HEK293 (cell line): ENCODE results near the gene PTPN4.

Experiments used
- CTCF ChIA-PET: fragments of 350-600 bp; formaldehyde crosslinking; extraction: SDS; loops from one replicate; lab custom pipeline; 2021; ENCODE audit warnings: antibody characterized with exemption; lab: Yijun Ruan, JAX
- POLR2A ChIA-PET: fragments of 300-600 bp; formaldehyde crosslinking; extraction: SDS; loops from one replicate; lab custom pipeline; 2020; ENCODE audit warnings: antibody characterized with exemption, inconsistent platforms; lab: Yijun Ruan, JAX
- H3K27ac ChIP-seq: fragments of 200-500 bp; sonication (Bioruptor generic); 2 replicates; pipeline ENCODE4 v1.5.1; 2014; ENCODE audit warnings: low read depth, low read length, control low read depth, inconsistent platforms; ENCODE audit errors: extremely low read depth
- H3K36me3 ChIP-seq, 2 experiments: fragments of 200-500 bp in 1 of 2; sonication (Bioruptor generic) in 1 of 2; 1 replicate in 1 of 2; 2 replicates in 1 of 2; pipeline ENCODE4 v1.5.1; 2014 to 2017; ENCODE audit warnings: inconsistent platforms in 2 of 2, low read length in 2 of 2; ENCODE audit not compliant: control insufficient read depth in 2 of 2, insufficient read depth in 1 of 2
- H3K4me1 ChIP-seq: fragments of 200-500 bp; sonication (Bioruptor generic); 2 replicates; pipeline ENCODE4 v1.5.1; 2014; ENCODE audit warnings: mild to moderate bottlenecking, low read length, inconsistent platforms; ENCODE audit not compliant: control insufficient read depth, insufficient read depth
- H3K4me3 ChIP-seq: 2 replicates; pipeline ENCODE4 v1.5.1; 2011; ENCODE audit warnings: low read depth, mild to moderate bottlenecking, control low read depth, low read length, moderate library complexity
- H3K9me3 ChIP-seq: fragments of 200-500 bp; sonication (Bioruptor generic); 2 replicates; pipeline ENCODE4 v1.5.1; 2014; ENCODE audit warnings: low read depth, low read length, inconsistent platforms; ENCODE audit not compliant: control insufficient read depth, insufficient read depth
- BCL6B ChIP-seq: fragments of 450-650 bp; formaldehyde crosslinking; IDR thresholded peaks from 2 replicates; pipeline ENCODE4 v1.5.1; 2017; ENCODE audit warnings: missing biosample characterization, missing genetic modification characterization
- KLF7 ChIP-seq: fragments of 450-650 bp; formaldehyde crosslinking; IDR thresholded peaks from 2 replicates; pipeline ENCODE4 v1.5.1; 2016; ENCODE audit warnings: missing biosample characterization, missing genetic modification characterization, borderline replicate concordance
- MYNN ChIP-seq: fragments of 450-650 bp; formaldehyde crosslinking; IDR thresholded peaks from 2 replicates; pipeline ENCODE4 v1.5.1; 2016; ENCODE audit warnings: missing biosample characterization, missing genetic modification characterization, borderline replicate concordance
- REPIN1 ChIP-seq: fragments of 450-650 bp; formaldehyde crosslinking; IDR thresholded peaks from 2 replicates; pipeline ENCODE4 v1.5.1; 2017; ENCODE audit warnings: missing biosample characterization, missing genetic modification characterization, low read depth
- SALL2 ChIP-seq: fragments of 450-650 bp; formaldehyde crosslinking; IDR thresholded peaks from 2 replicates; pipeline ENCODE4 v1.5.0; 2017; ENCODE audit warnings: missing biosample characterization, mild to moderate bottlenecking, missing genetic modification characterization, borderline replicate concordance
- SP7 ChIP-seq: fragments of 450-650 bp; formaldehyde crosslinking; IDR thresholded peaks from 2 replicates; pipeline ENCODE4 v1.5.1; 2016; ENCODE audit warnings: missing biosample characterization, missing genetic modification characterization
- ZEB2 ChIP-seq: fragments of 450-650 bp; formaldehyde crosslinking; IDR thresholded peaks from 2 replicates; pipeline ENCODE4 v1.5.1; 2016; ENCODE audit warnings: missing biosample characterization, missing genetic modification characterization
- ZFP69B ChIP-seq: fragments of 450-650 bp; formaldehyde crosslinking; IDR thresholded peaks from 2 replicates; pipeline ENCODE4 v1.5.1; 2016; ENCODE audit warnings: missing biosample characterization, missing genetic modification characterization
- ZNF10 ChIP-seq: fragments of 450-650 bp; formaldehyde crosslinking; IDR thresholded peaks from 2 replicates; pipeline ENCODE4 v1.5.1; 2017; ENCODE audit warnings: missing biosample characterization, missing genetic modification characterization
- ZNF146 ChIP-seq: fragments of 450-650 bp; formaldehyde crosslinking; IDR thresholded peaks from 2 replicates; pipeline ENCODE4 v1.5.1; 2016; ENCODE audit warnings: missing biosample characterization, missing genetic modification characterization
- ZNF18 ChIP-seq: fragments of 450-650 bp; formaldehyde crosslinking; IDR thresholded peaks from 2 replicates; pipeline ENCODE4 v1.5.1; 2016; ENCODE audit warnings: missing biosample characterization, missing genetic modification characterization
- ZNF202 ChIP-seq: fragments of 450-650 bp; formaldehyde crosslinking; IDR thresholded peaks from 2 replicates; pipeline ENCODE4 v1.5.1; 2016; ENCODE audit warnings: missing biosample characterization, missing genetic modification characterization, borderline replicate concordance
- ZNF302 ChIP-seq: fragments of 450-650 bp; formaldehyde crosslinking; IDR thresholded peaks from 2 replicates; pipeline ENCODE4 v1.5.1; 2016; ENCODE audit warnings: missing biosample characterization, missing genetic modification characterization, low read depth
- ZNF350 ChIP-seq: fragments of 450-650 bp; formaldehyde crosslinking; IDR thresholded peaks from 2 replicates; pipeline ENCODE4 v1.5.0; 2017; ENCODE audit warnings: missing biosample characterization, mild to moderate bottlenecking, missing genetic modification characterization
- ZNF354C ChIP-seq: fragments of 450-650 bp; formaldehyde crosslinking; IDR thresholded peaks from 2 replicates; pipeline ENCODE4 v1.5.1; 2016; ENCODE audit warnings: missing biosample characterization, missing genetic modification characterization, low read depth, borderline replicate concordance
- ZNF398 ChIP-seq: fragments of 450-650 bp; formaldehyde crosslinking; IDR thresholded peaks from 2 replicates; pipeline ENCODE4 v1.5.1; 2017; ENCODE audit warnings: missing biosample characterization, missing genetic modification characterization
- ZNF48 ChIP-seq: fragments of 450-650 bp; formaldehyde crosslinking; IDR thresholded peaks from 2 replicates; pipeline ENCODE4 v1.5.1; 2016; ENCODE audit warnings: missing biosample characterization, missing genetic modification characterization
- ZNF529 ChIP-seq: fragments of 450-650 bp; formaldehyde crosslinking; IDR thresholded peaks from 2 replicates; pipeline ENCODE4 v1.5.1; 2017; ENCODE audit warnings: missing genetic modification characterization, missing biosample characterization; ENCODE audit not compliant: insufficient replicate concordance
- ZNF580 ChIP-seq: fragments of 450-650 bp; formaldehyde crosslinking; IDR thresholded peaks from 2 replicates; pipeline ENCODE4 v1.5.1; 2016; ENCODE audit warnings: missing biosample characterization, missing genetic modification characterization
- ZNF600 ChIP-seq: fragments of 450-650 bp; formaldehyde crosslinking; IDR thresholded peaks from 2 replicates; pipeline ENCODE4 v1.5.1; 2016; ENCODE audit warnings: missing biosample characterization, missing genetic modification characterization
- ZNF629 ChIP-seq: fragments of 450-650 bp; formaldehyde crosslinking; IDR thresholded peaks from 2 replicates; pipeline ENCODE4 v1.5.1; 2017; ENCODE audit warnings: missing biosample characterization, missing genetic modification characterization
- ZNF792 ChIP-seq: fragments of 450-650 bp; formaldehyde crosslinking; IDR thresholded peaks from 2 replicates; pipeline ENCODE4 v1.5.1; 2016; ENCODE audit warnings: missing biosample characterization, missing genetic modification characterization

PTPN4 gene

GRCh38 chr2:119771331-119771730, 11.6 kb downstream of the PTPN4 start:
- POLR2A ChIA-PET, result interaction anchor here (1.6 kb wide), 1 partner anchor 16 kb away, joined by 3 read pairs; no protein-coding TSS in a partner anchor
- H3K36me3 ChIP-seq, result no peaks in the 10 kb centered on the region
- H3K4me1 ChIP-seq, result peaks cover 13% of the 10 kb centered on the region
- CTCF ChIA-PET, result interaction anchor here (1.0 kb wide), 1 partner anchor 56 kb away, joined by 3 read pairs; no protein-coding TSS in a partner anchor
- no peaks in the 10 kb centered on the region; the same call in 1 of the 2 replicates for H3K9me3 ChIP-seq
- no peak overlapping the region for H3K27ac ChIP-seq
- TF ChIP-seq ZNF302 (tag by site-specific recombination), result no peak
- TF ChIP-seq ZNF48 (tag by site-specific recombination), result no peak
- no peak for TF ChIP-seq ZNF350 (tag by site-specific recombination)
- TF ChIP-seq ZNF580, result no peak
- TF ChIP-seq ZNF354C (tag by site-specific recombination), result no peak
- no peak for TF ChIP-seq ZFP69B (tag by site-specific recombination)
- no peak for TF ChIP-seq ZNF629
- TF ChIP-seq ZNF600 (tag by site-specific recombination), result no peak
- H3K4me3 ChIP-seq, result no peak overlapping the region

GRCh38 chr2:119772128-119772527, 12.4 kb downstream of the PTPN4 start:
- ChIA-PET POLR2A (no interaction called here), CTCF (no interaction called here)
- no peaks in the 10 kb centered on the region; the same call in 1 of the 2 replicates for H3K9me3 ChIP-seq
- H3K4me3 ChIP-seq, result no peak overlapping the region
- no peaks in the 10 kb centered on the region for H3K36me3 ChIP-seq
- H3K27ac ChIP-seq, result no peak overlapping the region
- H3K4me1 ChIP-seq, result peaks cover 13% of the 10 kb centered on the region
- TF ChIP-seq KLF7 (tag by site-specific recombination) (no peak), BCL6B (tag by site-specific recombination) (no peak), ZNF792 (tag by site-specific recombination) (no peak), REPIN1 (tag by site-specific recombination) (no peak), ZNF18 (tag by site-specific recombination) (no peak), SP7 (tag by site-specific recombination) (no peak), ZEB2 (tag by site-specific recombination) (no peak), ZNF10 (tag by site-specific recombination) (no peak), MYNN (tag by site-specific recombination) (no peak), ZFP69B (tag by site-specific recombination) (no peak), ZNF202 (no peak), SALL2 (tag by site-specific recombination) (no peak), ZNF529 (tag by site-specific recombination) (no peak), ZNF146 (no peak), ZNF398 (tag by site-specific recombination) (no peak)
